Measurements from ENCODE around the gene MCOLN2.
"Not testable (repeated sequence)": the region's sequence is repeated elsewhere in the genome, so short reads cannot be mapped to it uniquely, and the experiment has no call there.

DNA sequence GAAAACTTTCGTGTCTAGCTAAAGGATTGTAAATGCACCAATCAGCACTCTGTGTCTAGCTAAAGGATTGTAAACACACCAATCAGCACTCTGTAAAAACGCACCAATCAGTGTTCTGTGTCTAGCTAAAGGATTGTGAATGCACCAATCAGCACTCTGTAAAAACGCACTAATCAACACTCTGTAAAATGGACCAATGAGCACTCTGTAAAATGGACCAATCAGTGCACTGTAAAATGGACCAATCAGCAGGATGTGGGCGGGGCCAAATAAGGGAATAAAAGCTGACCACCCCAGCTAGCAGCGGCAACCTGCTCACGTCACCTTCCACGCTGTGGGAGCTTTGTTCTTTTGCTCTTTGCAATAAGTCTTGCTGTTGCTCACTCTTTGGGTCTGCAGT, 94.2 kb downstream of the MCOLN2 start:
- TF ChIP-seq FOSL2 (IDR thresholded peaks at IDR 0.05; ENCODE audit: borderline replicate concordance, low read depth); TEAD4 (IDR thresholded peaks at IDR 0.05; ENCODE audit: borderline replicate concordance, insufficient read depth): not testable (repeated sequence)
- TF ChIP-seq, protein P1, sequence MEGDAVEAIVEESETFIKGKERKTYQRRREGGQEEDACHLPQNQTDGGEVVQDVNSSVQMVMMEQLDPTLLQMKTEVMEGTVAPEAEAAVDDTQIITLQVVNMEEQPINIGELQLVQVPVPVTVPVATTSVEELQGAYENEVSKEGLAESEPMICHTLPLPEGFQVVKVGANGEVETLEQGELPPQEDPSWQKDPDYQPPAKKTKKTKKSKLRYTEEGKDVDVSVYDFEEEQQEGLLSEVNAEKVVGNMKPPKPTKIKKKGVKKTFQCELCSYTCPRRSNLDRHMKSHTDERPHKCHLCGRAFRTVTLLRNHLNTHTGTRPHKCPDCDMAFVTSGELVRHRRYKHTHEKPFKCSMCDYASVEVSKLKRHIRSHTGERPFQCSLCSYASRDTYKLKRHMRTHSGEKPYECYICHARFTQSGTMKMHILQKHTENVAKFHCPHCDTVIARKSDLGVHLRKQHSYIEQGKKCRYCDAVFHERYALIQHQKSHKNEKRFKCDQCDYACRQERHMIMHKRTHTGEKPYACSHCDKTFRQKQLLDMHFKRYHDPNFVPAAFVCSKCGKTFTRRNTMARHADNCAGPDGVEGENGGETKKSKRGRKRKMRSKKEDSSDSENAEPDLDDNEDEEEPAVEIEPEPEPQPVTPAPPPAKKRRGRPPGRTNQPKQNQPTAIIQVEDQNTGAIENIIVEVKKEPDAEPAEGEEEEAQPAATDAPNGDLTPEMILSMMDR (IDR thresholded peaks at IDR 0.05): not testable (repeated sequence)
